H1 (cell line): Measurements from ENCODE around the gene CPEB1.
"Not testable (repeated sequence)": the region's sequence is repeated elsewhere in the genome, so short reads cannot be mapped to it uniquely, and the experiment has no call there.

Experiments
- GTF2F1 ChIP-seq: IDR thresholded peaks from 2 replicates; pipeline ENCODE4 v1.6.1; 2012; ENCODE audit warnings: low read depth, low read length, improper control_type of control experiment, borderline replicate concordance
- JUN ChIP-seq: IDR thresholded peaks from 2 replicates; pipeline ENCODE4 v1.6.1; 2011; ENCODE audit warnings: low read depth, mild to moderate bottlenecking, improper control_type of control experiment, low read length
- RAD21 ChIP-seq, 2 experiments: IDR thresholded peaks in 1 of 2; conservative IDR thresholded peaks in 1 of 2; 2 replicates each; pipeline ENCODE4 v1.6.1; 2011; ENCODE audit warnings: low read depth in 2 of 2, low read length in 2 of 2, improper control_type of control experiment in 1 of 2, inconsistent platforms in 1 of 2, mild to moderate bottlenecking in 1 of 2, moderate library complexity in 1 of 2
- TF ChIP-seq, protein P1 (sequence below): IDR thresholded peaks from 2 replicates; pipeline ENCODE4 v1.6.1; 2011; ENCODE audit warnings: low read length, improper control_type of control experiment

- not testable (repeated sequence) for TF ChIP-seq GTF2F1; JUN; RAD21 (IDR thresholded peaks at IDR 0.05 in 1 of 2, conservative IDR thresholded peaks at IDR 0.05 in 1 of 2; ENCODE audit: low read depth in 2 of 2, low read length in 2 of 2)
- TF ChIP-seq, protein P1, sequence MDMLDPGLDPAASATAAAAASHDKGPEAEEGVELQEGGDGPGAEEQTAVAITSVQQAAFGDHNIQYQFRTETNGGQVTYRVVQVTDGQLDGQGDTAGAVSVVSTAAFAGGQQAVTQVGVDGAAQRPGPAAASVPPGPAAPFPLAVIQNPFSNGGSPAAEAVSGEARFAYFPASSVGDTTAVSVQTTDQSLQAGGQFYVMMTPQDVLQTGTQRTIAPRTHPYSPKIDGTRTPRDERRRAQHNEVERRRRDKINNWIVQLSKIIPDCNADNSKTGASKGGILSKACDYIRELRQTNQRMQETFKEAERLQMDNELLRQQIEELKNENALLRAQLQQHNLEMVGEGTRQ: not testable (repeated sequence)
These were observed 133.6 kb downstream of the CPEB1 start for GRCh38 chr15:82513587-82513986.
